Neural crest cell (in vitro differentiated cells): ENCODE data around the gene TNC. TPM values are rescaled to one million over a fixed set of nuclear protein-coding genes. Genes with fewer than 3 reads are reported as not detected.

Experiments
- DNase-seq: peaks from one replicate; pipeline ENCODE4 v3.0.0; 2021; ENCODE audit warnings: low read depth, mixed read lengths, low spot score
- H3K27ac Mint-ChIP-seq: one replicate; pipeline ENCODE4 v1.8.0; 2021; ENCODE audit warnings: mild to moderate bottlenecking, mixed read lengths; ENCODE audit not compliant: unreplicated experiment
- H3K27me3 Mint-ChIP-seq: 2 replicates; pipeline ENCODE4 v1.8.0; 2021; ENCODE audit warnings: low read depth, mild to moderate bottlenecking, mixed read lengths
- H3K36me3 Mint-ChIP-seq: 2 replicates; pipeline ENCODE4 v1.8.0; 2021; ENCODE audit warnings: low read depth, mild to moderate bottlenecking, mixed read lengths
- H3K4me1 Mint-ChIP-seq: 2 replicates; pipeline ENCODE4 v1.8.0; 2021; ENCODE audit warnings: mixed read lengths
- H3K4me3 Mint-ChIP-seq: one replicate; pipeline ENCODE4 v1.8.0; 2021; ENCODE audit warnings: mild to moderate bottlenecking, mixed read lengths
- H3K9me3 Mint-ChIP-seq: 2 replicates; pipeline ENCODE4 v1.8.0; 2021; ENCODE audit warnings: mixed read lengths
- CTCF ChIP-seq: fragments of 200-600 bp; sonication (generic); conservative IDR thresholded peaks from 2 replicates; pipeline ENCODE4 v1.5.0; 2021; ENCODE audit warnings: antibody characterized with exemption, mild to moderate bottlenecking
- total RNA-seq: library from RNA; stranded (reverse); gene quantifications from 2 replicates; pipeline ENCODE4 v1.2.1, GENCODE V29; 2021

TNC gene
- total RNA-seq, 1 donor from 2014 or later, result 0.30 TPM

GRCh38 chr9:115005322-115005721 is 112.6 kb downstream of the TNC start:
- H3K9me3 Mint-ChIP-seq, result no peaks in the 10 kb centered on the region
- H3K4me3 Mint-ChIP-seq, result no peak overlapping the region
- H3K27me3 Mint-ChIP-seq, result peaks cover 7% of the 10 kb centered on the region
- DNase-seq, result no peak
- TF ChIP-seq CTCF, result no peak
- no peak overlapping the region for H3K27ac Mint-ChIP-seq
- no peaks in the 10 kb centered on the region for H3K36me3 Mint-ChIP-seq
- H3K4me1 Mint-ChIP-seq, result no peaks in the 10 kb centered on the region

GRCh38 chr9:115004545-115004944 is 113.4 kb downstream of the TNC start:
- TF ChIP-seq CTCF, result no peak

GRCh38 chr9:115002371-115003120 is 115.4 kb downstream of the TNC start:
- H3K27me3 Mint-ChIP-seq, result no peaks in the 10 kb centered on the region
- DNase-seq, result no peak
- no peak overlapping the region for H3K27ac Mint-ChIP-seq
- no peaks in the 10 kb centered on the region for H3K9me3 Mint-ChIP-seq
- TF ChIP-seq CTCF, result no peak
- H3K4me1 Mint-ChIP-seq, result no peaks in the 10 kb centered on the region
- H3K4me3 Mint-ChIP-seq, result no peak overlapping the region
- H3K36me3 Mint-ChIP-seq, result no peaks in the 10 kb centered on the region

More at GRCh38 chr9:115004545-115004944, 113.4 kb downstream of the TNC start:
- DNase-seq, result no peak
- Mint-ChIP-seq H3K27ac (no peak overlapping the region), H3K4me3 (no peak overlapping the region), H3K27me3 (peaks cover 3% of the 10 kb centered on the region), H3K36me3 (no peaks in the 10 kb centered on the region), H3K4me1 (no peaks in the 10 kb centered on the region), H3K9me3 (no peaks in the 10 kb centered on the region)

- no peak for DNase-seq
- Mint-ChIP-seq H3K27ac (no peak overlapping the region), H3K27me3 (no peaks in the 10 kb centered on the region), H3K4me1 (no peaks in the 10 kb centered on the region), H3K9me3 (no peaks in the 10 kb centered on the region), H3K4me3 (no peak overlapping the region), H3K36me3 (no peaks in the 10 kb centered on the region)
- no peak for TF ChIP-seq CTCF
Observed at GRCh38 chr9:115000217-115000639, 117.7 kb downstream of the TNC start.

GRCh38 chr9:114998326-114998725 is 119.6 kb downstream of the TNC start:
- Mint-ChIP-seq H3K9me3 (no peaks in the 10 kb centered on the region), H3K36me3 (no peaks in the 10 kb centered on the region), H3K4me1 (no peaks in the 10 kb centered on the region), H3K27ac (no peak overlapping the region), H3K27me3 (peaks cover 3% of the 10 kb centered on the region), H3K4me3 (no peak overlapping the region)
- TF ChIP-seq CTCF, result no peak
- DNase-seq, result no peak
